SJSA1 (cell line): ENCODE results near the gene MCM8. TPM values are rescaled to one million over a fixed set of nuclear protein-coding genes. Genes with fewer than 3 reads are reported as not detected.

Experiments
- DNase-seq, 2 experiments: peaks; one replicate each; pipeline ENCODE4 v3.0.0-alpha.2; 2015 to 2020; ENCODE audit warnings: low spot score in 2 of 2, low read depth in 1 of 2
- H3K27ac ChIP-seq: fragments of 250-450 bp; sonication (Bioruptor Pico); 2 replicates; pipeline ENCODE4 v1.5.1; 2020; ENCODE audit warnings: mild to moderate bottlenecking, moderate library complexity
- H3K27me3 ChIP-seq: fragments of 250-450 bp; sonication (Bioruptor Pico); replicated peaks from 2 replicates; pipeline ENCODE4 v1.5.1; 2020; ENCODE audit warnings: mild to moderate bottlenecking, moderate library complexity
- H3K36me3 ChIP-seq: fragments of 250-450 bp; sonication (Bioruptor Pico); 2 replicates; pipeline ENCODE4 v1.5.1; 2020; ENCODE audit warnings: mild to moderate bottlenecking
- H3K4me1 ChIP-seq: fragments of 250-450 bp; sonication (Bioruptor Pico); replicated peaks from 2 replicates; pipeline ENCODE4 v1.6.1; 2021; ENCODE audit warnings: mild to moderate bottlenecking
- H3K4me3 ChIP-seq: fragments of 250-450 bp; sonication (Bioruptor Pico); 2 replicates; pipeline ENCODE4 v1.5.1; 2020; ENCODE audit warnings: mild to moderate bottlenecking
- H3K9me3 ChIP-seq: fragments of 250-450 bp; sonication (Bioruptor Pico); replicated peaks from 2 replicates; pipeline ENCODE4 v1.5.1; 2020; ENCODE audit warnings: mild to moderate bottlenecking
- total RNA-seq: library from RNA; depleted of rRNA; stranded (reverse); fragments of >200 nt; shearing (Covaris generic); gene quantifications from 2 replicates; pipeline ENCODE4 v1.2.3, GENCODE V29; 2014; rRNA removed

The MCM8 gene
- total RNA-seq, 1 experiment from 2014 or later: 38.3 TPM

- H3K36me3 ChIP-seq: peaks cover 9% of the 10 kb centered on the region
- H3K27me3 ChIP-seq: peaks cover 6% of the 10 kb centered on the region; the same call in 1 of the 2 replicates
- no peak overlapping the region for H3K27ac ChIP-seq
- no peaks in the 10 kb centered on the region for H3K4me1 ChIP-seq
- H3K9me3 ChIP-seq: no peaks in the 10 kb centered on the region
- DNase-seq: no peak
- H3K4me3 ChIP-seq: no peak overlapping the region
Measured at GRCh38 chr20:6045566-6045965, 95.1 kb downstream of the MCM8 start.

GRCh38 chr20:6046432-6046831, 96.0 kb downstream of the MCM8 start:
- no peak for DNase-seq
- Histone ChIP-seq H3K27ac (no peak overlapping the region), H3K36me3 (peaks cover under 1% of the 10 kb centered on the region), H3K4me3 (no peak overlapping the region), H3K4me1 (no peaks in the 10 kb centered on the region), H3K27me3 (peaks cover 14% of the 10 kb centered on the region), H3K9me3 (no peaks in the 10 kb centered on the region)

GRCh38 chr20:6048391-6048790, 97.9 kb downstream of the MCM8 start:
- peaks cover 30% of the 10 kb centered on the region for H3K27me3 ChIP-seq
- no peaks in the 10 kb centered on the region for H3K9me3 ChIP-seq
- no peak overlapping the region for H3K27ac ChIP-seq
- DNase-seq: no peak
- H3K4me1 ChIP-seq: peaks cover 8% of the 10 kb centered on the region
- no peaks in the 10 kb centered on the region for H3K36me3 ChIP-seq
- H3K4me3 ChIP-seq: no peak overlapping the region

Other genes with a start within 250 kb of the MCM8 start
- 1.6 and 2.6 TPM in 2 replicates for gene SHLD1, start 200.3 kb upstream of the MCM8 start, total RNA-seq
- gene CHGB, start 39.1 kb upstream of the MCM8 start, total RNA-seq: not detected in 2 replicates
- gene TRMT6, start 119 bp upstream of the MCM8 start, total RNA-seq: 18.5 and 18.9 TPM in 2 replicates
- 43.3 and 60.1 TPM in 2 replicates for gene CRLS1, start 55.5 kb downstream of the MCM8 start, total RNA-seq
- gene LRRN4, start 103.4 kb downstream of the MCM8 start, total RNA-seq: not detected in 2 replicates
- 0.13 TPM in 1 of 2 replicates, not detected in the other for gene FERMT1, start 172.4 kb downstream of the MCM8 start, total RNA-seq